Panc1 (cell line): ENCODE results near the gene ROPN1L. TPM values are rescaled to one million over a fixed set of nuclear protein-coding genes. Genes with fewer than 3 reads are reported as not detected.

Experiments used
- ATAC-seq: fragments of 200-7000 bp; cut with Tn5 transposase; 2 replicates; pipeline ENCODE4 v1.9.1; 2020; ENCODE audit warnings: mild to moderate bottlenecking, moderate library complexity
- BruUV-seq: library from RNA; stranded (reverse); fragments of 400-500 nt; replicated peaks from 2 replicates; lab custom pipeline; 2021; lab: Mats Ljungman, UMichigan
- CTCF ChIA-PET: fragments of 300-600 bp; sonication (Branson Sonifier 250); formaldehyde crosslinking; loops from one replicate; lab custom pipeline; 2022; ENCODE audit warnings: antibody characterized with exemption; lab: Charles Lee
- POLR2A ChIA-PET: fragments of 300-600 bp; sonication (Branson Sonifier 250); formaldehyde crosslinking; loops from one replicate; lab custom pipeline; 2022; ENCODE audit warnings: antibody characterized with exemption; lab: Charles Lee
- DNase-seq: peaks from one replicate; pipeline ENCODE4 v3.0.0-alpha.2; 2010; ENCODE audit warnings: low read depth, low spot score
- H3K27ac ChIP-seq: 2 replicates; pipeline ENCODE4 v1.5.1; 2011; ENCODE audit warnings: mild to moderate bottlenecking, low read length, inconsistent platforms
- H3K27me3 ChIP-seq: fragments of 200-500 bp; sonication (Bioruptor generic); 2 replicates; pipeline ENCODE4 v1.6.0; 2014; ENCODE audit warnings: low read length, inconsistent platforms; ENCODE audit not compliant: control insufficient read depth, insufficient read depth
- H3K36me3 ChIP-seq: fragments of 200-500 bp; sonication (Bioruptor generic); 2 replicates; pipeline ENCODE4 v1.5.1; 2014; ENCODE audit warnings: inconsistent platforms, mild to moderate bottlenecking, low read length, moderate library complexity; ENCODE audit not compliant: control insufficient read depth, insufficient read depth
- H3K4me1 ChIP-seq: 2 replicates; pipeline ENCODE4 v1.5.1; 2011; ENCODE audit warnings: inconsistent platforms, mild to moderate bottlenecking, low read length, moderate library complexity; ENCODE audit not compliant: control insufficient read depth, insufficient read depth
- H3K4me3 ChIP-seq, 2 experiments: 2 replicates each; pipeline ENCODE4 v1.5.1; 2011 to 2012; ENCODE audit warnings: low read depth in 2 of 2, low read length in 2 of 2, mild to moderate bottlenecking in 2 of 2, inconsistent platforms in 1 of 2, moderate library complexity in 1 of 2
- H3K9me3 ChIP-seq: fragments of 200-500 bp; sonication (Bioruptor generic); 2 replicates; pipeline ENCODE4 v1.5.1; 2014; ENCODE audit warnings: low read depth, mild to moderate bottlenecking, inconsistent platforms, low read length, moderate library complexity; ENCODE audit not compliant: control insufficient read depth, insufficient read depth
- CTCF ChIP-seq: fragments of 450-650 bp; IDR thresholded peaks from 2 replicates; pipeline ENCODE4 v1.5.1; 2017; ENCODE audit warnings: mild to moderate bottlenecking
- POLR2AphosphoS5 ChIP-seq: IDR thresholded peaks from 2 replicates; pipeline ENCODE4 v1.6.1; 2012; ENCODE audit warnings: mild to moderate bottlenecking, low read depth, low read length, moderate library complexity
- SIN3A ChIP-seq: IDR thresholded peaks from 2 replicates; pipeline ENCODE4 v1.6.1; 2012; ENCODE audit warnings: low read depth, mild to moderate bottlenecking, low read length, moderate library complexity, borderline replicate concordance; ENCODE audit not compliant: insufficient read depth
- TCF7L2 ChIP-seq: IDR thresholded peaks from 2 replicates; pipeline ENCODE4 v1.6.1; 2011; ENCODE audit warnings: mild to moderate bottlenecking, low read depth, low read length, inconsistent platforms
- in situ Hi-C: cut with HindIII; loops from 2 replicates; pipeline ENCODE4 v1.10.0; 2016; ENCODE audit warnings: low sequenced_read_pairs, low pct_unique_long_range_greater_than_20kb
- intact Hi-C: fragments of 100-400 bp; cut with micrococcal nuclease; formaldehyde crosslinking; loops from one replicate; pipeline ENCODE4 v1.10.0; 2022; ENCODE audit not compliant: unreplicated experiment
- total RNA-seq: library from RNA; stranded (reverse); gene quantifications from one replicate; pipeline ENCODE4 v1.2.1, GENCODE V29; 2021; ENCODE audit not compliant: unreplicated experiment
- TF ChIP-seq, protein P1 (sequence below), 2 experiments: IDR thresholded peaks; 2 replicates each; pipeline ENCODE4 v1.6.1; 2011 to 2012; ENCODE audit warnings: low read depth in 2 of 2, control low read depth in 1 of 2, low read length in 1 of 2, mild to moderate bottlenecking in 1 of 2, moderate library complexity in 1 of 2; ENCODE audit not compliant: insufficient read depth in 1 of 2

ROPN1L gene
- total RNA-seq, 1 experiment from 2014 or later, result 3.0 TPM

GRCh38 chr5:10470669-10471068 lies 29.0 kb downstream of the ROPN1L start:
- Histone ChIP-seq H3K27ac (no peak overlapping the region), H3K4me3 (no peak overlapping the region), H3K9me3 (no peaks in the 10 kb centered on the region), H3K36me3 (no peaks in the 10 kb centered on the region), H3K4me1 (peaks cover 13% of the 10 kb centered on the region), H3K27me3 (no peaks in the 10 kb centered on the region)
- TF ChIP-seq, protein P1, sequence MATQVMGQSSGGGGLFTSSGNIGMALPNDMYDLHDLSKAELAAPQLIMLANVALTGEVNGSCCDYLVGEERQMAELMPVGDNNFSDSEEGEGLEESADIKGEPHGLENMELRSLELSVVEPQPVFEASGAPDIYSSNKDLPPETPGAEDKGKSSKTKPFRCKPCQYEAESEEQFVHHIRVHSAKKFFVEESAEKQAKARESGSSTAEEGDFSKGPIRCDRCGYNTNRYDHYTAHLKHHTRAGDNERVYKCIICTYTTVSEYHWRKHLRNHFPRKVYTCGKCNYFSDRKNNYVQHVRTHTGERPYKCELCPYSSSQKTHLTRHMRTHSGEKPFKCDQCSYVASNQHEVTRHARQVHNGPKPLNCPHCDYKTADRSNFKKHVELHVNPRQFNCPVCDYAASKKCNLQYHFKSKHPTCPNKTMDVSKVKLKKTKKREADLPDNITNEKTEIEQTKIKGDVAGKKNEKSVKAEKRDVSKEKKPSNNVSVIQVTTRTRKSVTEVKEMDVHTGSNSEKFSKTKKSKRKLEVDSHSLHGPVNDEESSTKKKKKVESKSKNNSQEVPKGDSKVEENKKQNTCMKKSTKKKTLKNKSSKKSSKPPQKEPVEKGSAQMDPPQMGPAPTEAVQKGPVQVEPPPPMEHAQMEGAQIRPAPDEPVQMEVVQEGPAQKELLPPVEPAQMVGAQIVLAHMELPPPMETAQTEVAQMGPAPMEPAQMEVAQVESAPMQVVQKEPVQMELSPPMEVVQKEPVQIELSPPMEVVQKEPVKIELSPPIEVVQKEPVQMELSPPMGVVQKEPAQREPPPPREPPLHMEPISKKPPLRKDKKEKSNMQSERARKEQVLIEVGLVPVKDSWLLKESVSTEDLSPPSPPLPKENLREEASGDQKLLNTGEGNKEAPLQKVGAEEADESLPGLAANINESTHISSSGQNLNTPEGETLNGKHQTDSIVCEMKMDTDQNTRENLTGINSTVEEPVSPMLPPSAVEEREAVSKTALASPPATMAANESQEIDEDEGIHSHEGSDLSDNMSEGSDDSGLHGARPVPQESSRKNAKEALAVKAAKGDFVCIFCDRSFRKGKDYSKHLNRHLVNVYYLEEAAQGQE (IDR thresholded peaks at IDR 0.05; ENCODE audit: insufficient read depth in 1 of 2, low read depth in 2 of 2, low read length in 1 of 2), result no peak
- no peak for TF ChIP-seq TCF7L2
- no peak for TF ChIP-seq SIN3A
- TF ChIP-seq POLR2AphosphoS5, result no peak
- TF ChIP-seq CTCF, result no peak
- DNase-seq (no peak), ATAC-seq (no peak)
- in situ Hi-C loops, result no loop called here
- no TSS peak for BruUV-seq
- ChIA-PET POLR2A (no interaction called here), CTCF (no interaction called here)
- intact Hi-C loops, result no loop called here

- no peak overlapping the region for H3K27ac ChIP-seq
- CTCF ChIA-PET, result no interaction called here
These were observed 30.0 kb downstream of the ROPN1L start for GRCh38 chr5:10471677-10472076.

More at GRCh38 chr5:10471677-10472076, 30.0 kb downstream of the ROPN1L start:
- Histone ChIP-seq H3K9me3 (no peaks in the 10 kb centered on the region), H3K4me3 (no peak overlapping the region), H3K27me3 (no peaks in the 10 kb centered on the region), H3K36me3 (no peaks in the 10 kb centered on the region), H3K4me1 (peaks cover 13% of the 10 kb centered on the region)
- no peak for TF ChIP-seq SIN3A
- TF ChIP-seq POLR2AphosphoS5, result no peak
- no peak for TF ChIP-seq CTCF
- TF ChIP-seq, protein P1 (IDR thresholded peaks at IDR 0.05; ENCODE audit: insufficient read depth in 1 of 2, low read depth in 2 of 2, low read length in 1 of 2), result no peak
- TF ChIP-seq TCF7L2, result no peak
- DNase-seq, result no peak
- in situ Hi-C loops (no loop called here), intact Hi-C loops (no loop called here)
- no peak for ATAC-seq
- POLR2A ChIA-PET, result no interaction called here
- no TSS peak for BruUV-seq
